ENCODE measurements around the gene ZBTB20. TPM values are rescaled to one million over a fixed set of nuclear protein-coding genes. Genes with fewer than 3 reads are reported as not detected.

ZBTB20 gene
- total RNA-seq, 4 donors from 2014 or later, result 4.1 to 41.8 (median 11.6) TPM

DNA sequence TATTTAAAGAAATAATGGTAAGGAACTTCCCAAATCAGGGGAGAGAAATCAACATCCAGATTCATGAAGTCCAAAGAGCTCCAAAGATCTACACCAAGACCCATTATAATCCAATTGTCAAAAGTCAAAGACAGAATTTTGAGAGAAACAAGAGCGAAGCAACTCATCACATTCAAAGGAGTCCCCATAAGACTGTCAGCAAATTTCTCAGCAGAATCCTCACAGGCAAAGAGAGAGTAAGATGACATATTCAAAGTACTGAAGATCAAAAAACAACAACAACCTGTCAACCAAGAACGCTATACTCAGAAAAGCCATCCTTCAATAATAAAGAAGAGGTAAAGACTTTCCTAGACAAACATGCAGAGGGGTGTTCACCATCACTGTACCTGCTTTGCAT lies 511.2 kb downstream of the ZBTB20 start:
- intact Hi-C loops (cut with DNase I), result no loop called here
- no peaks in the 10 kb centered on the region for H3K27me3 ChIP-seq
- peaks cover 0 to 10% (median 8%) of the 10 kb centered on the region in 3 donors for H3K9me3 ChIP-seq
- no peak for DNase-seq
- no peak overlapping the region for H3K27ac ChIP-seq
- H3K4me3 ChIP-seq, result no peak overlapping the region
- H3K4me1 ChIP-seq, result no peaks in the 10 kb centered on the region
- WGBS, 2 donors, result 91 to 98% methylated on average over 2 of the region's 2 CpGs
- no peak for TF ChIP-seq POLR2A (IDR thresholded peaks at IDR 0.05)
- TF ChIP-seq, protein P1, sequence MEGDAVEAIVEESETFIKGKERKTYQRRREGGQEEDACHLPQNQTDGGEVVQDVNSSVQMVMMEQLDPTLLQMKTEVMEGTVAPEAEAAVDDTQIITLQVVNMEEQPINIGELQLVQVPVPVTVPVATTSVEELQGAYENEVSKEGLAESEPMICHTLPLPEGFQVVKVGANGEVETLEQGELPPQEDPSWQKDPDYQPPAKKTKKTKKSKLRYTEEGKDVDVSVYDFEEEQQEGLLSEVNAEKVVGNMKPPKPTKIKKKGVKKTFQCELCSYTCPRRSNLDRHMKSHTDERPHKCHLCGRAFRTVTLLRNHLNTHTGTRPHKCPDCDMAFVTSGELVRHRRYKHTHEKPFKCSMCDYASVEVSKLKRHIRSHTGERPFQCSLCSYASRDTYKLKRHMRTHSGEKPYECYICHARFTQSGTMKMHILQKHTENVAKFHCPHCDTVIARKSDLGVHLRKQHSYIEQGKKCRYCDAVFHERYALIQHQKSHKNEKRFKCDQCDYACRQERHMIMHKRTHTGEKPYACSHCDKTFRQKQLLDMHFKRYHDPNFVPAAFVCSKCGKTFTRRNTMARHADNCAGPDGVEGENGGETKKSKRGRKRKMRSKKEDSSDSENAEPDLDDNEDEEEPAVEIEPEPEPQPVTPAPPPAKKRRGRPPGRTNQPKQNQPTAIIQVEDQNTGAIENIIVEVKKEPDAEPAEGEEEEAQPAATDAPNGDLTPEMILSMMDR (IDR thresholded peaks at IDR 0.05), result no peak
- no peaks in the 10 kb centered on the region for H3K36me3 ChIP-seq

DNA sequence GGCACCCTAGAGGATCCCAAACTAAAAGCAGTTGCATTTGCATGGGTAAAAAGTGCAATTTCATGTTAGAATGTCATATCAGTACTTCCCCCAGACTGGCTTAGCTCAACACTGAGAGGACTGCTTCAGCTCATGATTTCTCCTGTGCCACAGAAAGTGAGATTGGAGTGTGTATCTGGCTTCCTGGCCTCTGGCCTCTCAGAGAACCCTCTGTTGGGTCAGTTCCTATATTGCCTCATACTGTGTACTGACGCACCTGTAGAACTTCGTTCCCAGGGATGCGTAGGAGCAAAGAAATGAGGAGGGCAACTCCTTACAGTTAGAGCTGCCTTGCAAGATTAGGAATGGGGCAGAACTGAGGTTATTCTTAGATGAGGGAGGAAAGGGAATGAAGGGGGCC lies 512.5 kb downstream of the ZBTB20 start:
- no peak overlapping the region for H3K27ac ChIP-seq
- H3K9me3 ChIP-seq, result peaks cover 0 to 10% (median 8%) of the 10 kb centered on the region in 3 donors
- H3K36me3 ChIP-seq, result no peaks in the 10 kb centered on the region
- no peak for DNase-seq
- intact Hi-C loops (cut with DNase I), result no loop called here
- no peak overlapping the region for H3K4me3 ChIP-seq
- no peaks in the 10 kb centered on the region for H3K27me3 ChIP-seq
- no peaks in the 10 kb centered on the region for H3K4me1 ChIP-seq
- WGBS, 2 donors, result 80 to 92% methylated on average over 2 of the region's 3 CpGs
- no peak for TF ChIP-seq POLR2A (IDR thresholded peaks at IDR 0.05)
- TF ChIP-seq, protein P1 (IDR thresholded peaks at IDR 0.05), result no peak

DNA sequence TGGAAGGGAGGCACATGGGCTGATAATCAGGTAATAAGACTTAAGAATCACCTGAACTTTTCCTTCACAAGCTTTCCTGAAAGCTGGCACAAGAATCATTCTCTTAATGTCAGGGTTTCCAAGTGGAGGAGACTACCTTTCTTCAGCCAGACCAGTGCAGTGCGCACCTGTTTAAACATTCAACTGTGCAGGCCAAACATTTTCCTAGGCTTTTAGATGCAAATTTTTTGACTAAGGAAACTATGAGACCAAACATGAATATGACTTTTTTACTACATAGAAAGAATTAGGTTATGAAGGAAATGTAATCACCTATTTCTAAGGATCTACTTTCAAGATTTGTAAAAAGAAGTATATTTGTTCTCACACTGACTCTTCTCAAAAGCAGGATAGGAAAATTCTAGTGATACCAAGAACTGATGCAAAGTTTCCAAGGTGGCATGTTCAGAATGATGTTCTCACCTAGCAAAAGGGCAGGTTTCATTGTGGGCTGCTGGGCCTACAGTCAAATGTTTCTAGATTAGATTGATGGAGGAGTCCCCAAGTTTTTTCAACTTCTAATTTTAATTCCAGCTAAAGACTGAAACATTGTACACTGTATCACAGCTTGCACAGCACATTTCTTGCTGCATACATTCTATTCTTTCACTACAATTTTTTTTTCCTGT lies 514.2 kb downstream of the ZBTB20 start:
- Histone ChIP-seq H3K36me3 (no peaks in the 10 kb centered on the region), H3K4me1 (peaks cover 0 to 6% (median 0%) of the 10 kb centered on the region in 3 donors), H3K9me3 (peaks cover 0 to 10% (median 8%) of the 10 kb centered on the region in 3 donors), H3K27me3 (no peaks in the 10 kb centered on the region), H3K4me3 (no peak overlapping the region), H3K27ac (no peak overlapping the region)
- intact Hi-C loops (cut with DNase I), result no loop called here
- DNase-seq, result no peak
- TF ChIP-seq, protein P1 (IDR thresholded peaks at IDR 0.05), result no peak
- no peak for TF ChIP-seq POLR2A (IDR thresholded peaks at IDR 0.05)
- WGBS, 2 donors, result 92 to 94% methylated on average over 1 of the region's 1 CpG

DNA sequence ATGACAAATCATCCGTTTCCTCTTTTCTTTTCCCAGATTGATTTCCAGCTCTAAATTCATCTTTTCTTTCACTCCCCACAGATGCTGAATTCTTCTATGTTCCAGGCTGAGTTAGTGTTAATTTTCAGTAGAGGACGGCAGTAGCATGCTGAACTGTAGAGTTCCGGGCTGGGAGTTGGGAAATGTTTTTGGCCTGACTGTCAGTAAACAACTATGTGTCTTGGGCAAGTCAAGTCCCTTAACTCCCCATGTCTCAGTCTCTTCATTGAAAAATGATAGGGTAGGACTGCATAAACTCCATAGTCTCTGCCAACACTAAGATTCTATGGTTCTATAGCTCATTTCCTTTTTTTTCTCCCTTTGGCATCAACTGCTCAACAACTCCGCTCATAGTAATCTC lies 519.3 kb downstream of the ZBTB20 start:
- Histone ChIP-seq H3K27ac (peak overlapping the region in 3 of 4 donors; percentile 32 to 93 (median 50)), H3K9me3 (no peaks in the 10 kb centered on the region), H3K36me3 (no peaks in the 10 kb centered on the region), H3K27me3 (no peaks in the 10 kb centered on the region), H3K4me1 (peaks cover 0 to 38% (median 3%) of the 10 kb centered on the region in 3 donors), H3K4me3 (no peak overlapping the region)
- WGBS, 2 donors, result 62 to 78% methylated on average over 4 of the region's 4 CpGs
- no peak for DNase-seq
- intact Hi-C loops (cut with DNase I), result no loop called here
- TF ChIP-seq, protein P1 (IDR thresholded peaks at IDR 0.05), result no peak
- TF ChIP-seq POLR2A (IDR thresholded peaks at IDR 0.05), result no peak

DNA sequence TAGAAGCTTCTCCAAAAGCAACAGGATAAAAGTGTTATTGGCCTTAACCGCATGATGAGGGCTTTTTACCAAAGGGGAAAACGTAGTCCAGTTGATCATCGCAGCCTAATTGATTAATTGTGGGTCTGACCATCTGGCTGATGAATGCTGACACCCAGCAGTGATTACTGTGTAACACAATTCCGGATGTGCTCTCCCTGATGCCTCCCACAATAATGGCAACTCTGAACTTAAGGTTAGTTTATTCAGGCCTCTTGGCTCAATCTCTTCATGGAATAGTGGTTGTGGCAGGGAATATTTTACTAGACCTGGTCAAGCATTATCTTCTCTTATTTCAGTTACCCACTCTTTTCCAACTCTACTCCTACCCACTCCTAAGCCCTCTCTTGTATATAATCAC lies 520.3 kb downstream of the ZBTB20 start:
- no peaks in the 10 kb centered on the region for H3K27me3 ChIP-seq
- TF ChIP-seq, protein P1 (IDR thresholded peaks at IDR 0.05), result no peak
- no peak for TF ChIP-seq POLR2A (IDR thresholded peaks at IDR 0.05)
- no peak overlapping the region for H3K4me3 ChIP-seq
- DNase-seq, result no peak
- no peaks in the 10 kb centered on the region for H3K9me3 ChIP-seq
- peak overlapping the region in 3 of 4 donors; percentile 45 to 93 (median 92) for H3K27ac ChIP-seq
- intact Hi-C loops (cut with DNase I), result no loop called here
- whole genome bisulfite sequencing, 2 donors, result 61 to 69% methylated on average over 4 of the region's 4 CpGs
- peaks cover 0 to 45% (median 5%) of the 10 kb centered on the region in 3 donors for H3K4me1 ChIP-seq
- no peaks in the 10 kb centered on the region for H3K36me3 ChIP-seq
